Ascending aorta (tissue), 2 donors: Measurements from ENCODE around the gene OVOL1. TPM values are rescaled to one million over a fixed set of nuclear protein-coding genes. Genes with fewer than 3 reads are reported as not detected.

Experiments used
- DNase-seq, 2 donors: peaks; one replicate each; pipeline ENCODE4 v3.0.0-alpha.2; 2019; ENCODE audit warnings: low spot score in 2 of 2
- H3K27ac ChIP-seq, 2 donors: fragments of 200-600 bp; sonication (generic); one replicate each; pipeline ENCODE4 v1.5.1; 2016 to 2017; ENCODE audit warnings: mild to moderate bottlenecking in 1 of 2
- H3K27me3 ChIP-seq: fragments of 200-600 bp; sonication (generic); one replicate; pipeline ENCODE4 v1.5.1; 2017
- H3K36me3 ChIP-seq, 2 donors: fragments of 200-600 bp; sonication (generic); one replicate each; pipeline ENCODE4 v1.5.1; 2016
- H3K4me1 ChIP-seq, 2 donors: fragments of 200-600 bp; sonication (generic); one replicate each; pipeline ENCODE4 v1.5.1; 2016 to 2017; ENCODE audit warnings: mild to moderate bottlenecking in 1 of 2
- H3K4me3 ChIP-seq, 2 donors: fragments of 200-600 bp; sonication (generic); one replicate each; pipeline ENCODE4 v1.5.1; 2016 to 2017; ENCODE audit warnings: mild to moderate bottlenecking in 1 of 2
- H3K9me3 ChIP-seq, 2 donors: fragments of 200-600 bp; sonication (generic); one replicate each; pipeline ENCODE4 v1.5.1; 2016
- CTCF ChIP-seq, 3 experiments: fragments of 200-600 bp in 2 of 3; fragments of 450-650 bp in 1 of 3; sonication (generic) in 2 of 3; IDR thresholded peaks; one replicate each; pipeline ENCODE4 v1.5.1; 2016 to 2019; ENCODE audit warnings: antibody characterized with exemption in 3 of 3, mild to moderate bottlenecking in 1 of 3, moderate library complexity in 1 of 3
- intact Hi-C: fragments of 100-400 bp; cut with DNase I; formaldehyde crosslinking; loops from one replicate; pipeline ENCODE4 v1.15.1; 2023
- total RNA-seq: library from RNA; depleted of rRNA; stranded (reverse); fragments of >200 nt; gene quantifications from one replicate; pipeline ENCODE4 v1.1.0, GENCODE V29; 2016

Gene OVOL1
- total RNA-seq, 1 donor from 2014 or later, result not detected

GRCh38 chr11:65787649-65788622 lies 1.1 kb downstream of the OVOL1 start:
- no peak for DNase-seq
- Histone ChIP-seq H3K4me3 (peak overlapping the region; percentile 37 to 50), H3K36me3 (no peaks in the 10 kb centered on the region), H3K27ac (no peak overlapping the region), H3K9me3 (no peaks in the 10 kb centered on the region), H3K27me3 (peaks cover 23% of the 10 kb centered on the region), H3K4me1 (peaks cover 4 to 13% of the 10 kb centered on the region in 2 donors)
- intact Hi-C loops, result no loop called here
- TF ChIP-seq CTCF (IDR thresholded peaks at IDR 0.05), result no peak

GRCh38 chr11:65788821-65789220 lies 2.0 kb downstream of the OVOL1 start:
- no peak for DNase-seq
- Histone ChIP-seq H3K27me3 (peaks cover 23% of the 10 kb centered on the region), H3K9me3 (no peaks in the 10 kb centered on the region), H3K4me3 (no peak overlapping the region), H3K27ac (no peak overlapping the region), H3K36me3 (no peaks in the 10 kb centered on the region), H3K4me1 (peaks cover 4 to 13% of the 10 kb centered on the region in 2 donors)
- intact Hi-C loops, result no loop called here
- TF ChIP-seq CTCF (IDR thresholded peaks at IDR 0.05), result no peak

GRCh38 chr11:65789230-65790103 lies 2.6 kb downstream of the OVOL1 start:
- Histone ChIP-seq H3K36me3 (no peaks in the 10 kb centered on the region), H3K4me3 (no peak overlapping the region), H3K4me1 (peaks cover 4 to 13% of the 10 kb centered on the region in 2 donors), H3K27me3 (peaks cover 23% of the 10 kb centered on the region), H3K9me3 (no peaks in the 10 kb centered on the region), H3K27ac (no peak overlapping the region)
- no peak for DNase-seq
- no peak for TF ChIP-seq CTCF (IDR thresholded peaks at IDR 0.05)
- intact Hi-C loops, result no loop called here

GRCh38 chr11:65790104-65790901 lies 3.4 kb downstream of the OVOL1 start:
- H3K36me3 ChIP-seq, result no peaks in the 10 kb centered on the region
- no peak for TF ChIP-seq CTCF (IDR thresholded peaks at IDR 0.05)
- H3K27me3 ChIP-seq, result peaks cover 23% of the 10 kb centered on the region
- no peak overlapping the region for H3K27ac ChIP-seq
- intact Hi-C loops, result no loop called here
- H3K4me3 ChIP-seq, result no peak overlapping the region
- peaks cover 4 to 13% of the 10 kb centered on the region in 2 donors for H3K4me1 ChIP-seq
- no peak for DNase-seq
- no peaks in the 10 kb centered on the region for H3K9me3 ChIP-seq
